ENCODE measurements around the gene ZMYND19. TPM values are rescaled to one million over a fixed set of nuclear protein-coding genes. Genes with fewer than 3 reads are reported as not detected.

The ZMYND19 gene
- total and polyA plus RNA-seq, 8 donors = 9.4 to 40.6 (median 25.6) TPM

GRCh38 chr9:137550231-137550621 is 40.1 kb downstream of the ZMYND19 start, which contains the start of gene PNPLA7:
PNPLA7 (minus strand) TSS chr9:137550402; CDS start chr9:137550197, 205 bp downstream.
- no peaks in the 10 kb centered on the region for H3K9me3 ChIP-seq
- H3K27me3 ChIP-seq = no peaks in the 10 kb centered on the region
- H3K27ac ChIP-seq = peak within 1 kb of the TSS; percentile 87 to 96 (median 93)
- peaks cover 18 to 53% (median 51%) of the 10 kb centered on the region in 4 donors for H3K4me1 ChIP-seq
- 1 to 5% (median 4%) methylated on average over 3 to 13 of the region's 13 CpGs for WGBS, 5 donors
- TF ChIP-seq POLR2AphosphoS5 (IDR thresholded peaks at IDR 0.05) (peak; percentile 69 to 81 (median 73)), EP300 (IDR thresholded peaks at IDR 0.05) (no peak)
- peak within 1 kb of the TSS; percentile 62 to 95 (median 77) for H3K4me3 ChIP-seq
- H3K36me3 ChIP-seq = peaks cover 8 to 27% (median 17%) of the 10 kb centered on the region in 4 donors
- intact Hi-C loops (cut with DNase I; ENCODE audit: low total_unique reads) = no loop called here
- DNase-seq = peak; percentile 93 to 96

- intact Hi-C loops (cut with DNase I; ENCODE audit: low total_unique reads) = no loop called here
- H3K9me3 ChIP-seq = no peaks in the 10 kb centered on the region
- H3K36me3 ChIP-seq = peaks cover 3 to 17% (median 9%) of the 10 kb centered on the region in 4 donors
- TF ChIP-seq POLR2AphosphoS5 (IDR thresholded peaks at IDR 0.05) (no peak), POLR2A (IDR thresholded peaks at IDR 0.05) (no peak), EP300 (IDR thresholded peaks at IDR 0.05) (no peak)
- H3K27ac ChIP-seq = peak overlapping the region in 3 of 5 donors; percentile 29 to 56 (median 34)
- H3K4me1 ChIP-seq = peaks cover 18 to 52% (median 49%) of the 10 kb centered on the region in 4 donors
- 45 to 83% (median 66%) methylated on average over 13 to 23 of the region's 23 CpGs for WGBS, 5 donors
- DNase-seq = peak in 1 of 2 donors; percentile 61
- H3K27me3 ChIP-seq = no peaks in the 10 kb centered on the region
- H3K4me3 ChIP-seq = peak overlapping the region in 1 of 4 donors; percentile 16
Measured at GRCh38 chr9:137547687-137548543, 42.4 kb downstream of the ZMYND19 start.

- Histone ChIP-seq H3K27me3 (no peaks in the 10 kb centered on the region), H3K4me3 (no peak overlapping the region), H3K36me3 (peaks cover 8 to 45% (median 36%) of the 10 kb centered on the region in 4 donors), H3K27ac (peak overlapping the region in 4 of 5 donors; percentile 44 to 62 (median 56)), H3K9me3 (no peaks in the 10 kb centered on the region), H3K4me1 (peaks cover 9 to 31% (median 29%) of the 10 kb centered on the region in 4 donors)
- DNase-seq = no peak
- TF ChIP-seq POLR2A (IDR thresholded peaks at IDR 0.05) (no peak), EP300 (IDR thresholded peaks at IDR 0.05) (no peak), CTCF (IDR thresholded peaks at IDR 0.05) (no peak), POLR2AphosphoS5 (IDR thresholded peaks at IDR 0.05) (no peak)
- intact Hi-C loops (cut with DNase I; ENCODE audit: low total_unique reads) = no loop called here
- WGBS, 5 donors = 72 to 82% (median 75%) methylated on average over 10 of the region's 10 CpGs
Measured at GRCh38 chr9:137545123-137545522, 45.2 kb downstream of the ZMYND19 start.

- Histone ChIP-seq H3K27ac (peak overlapping the region; percentile 25 to 62 (median 53)), H3K36me3 (peaks cover 8 to 54% (median 45%) of the 10 kb centered on the region in 4 donors), H3K9me3 (no peaks in the 10 kb centered on the region), H3K4me3 (no peak overlapping the region), H3K4me1 (peaks cover 3 to 22% (median 21%) of the 10 kb centered on the region in 4 donors), H3K27me3 (no peaks in the 10 kb centered on the region)
- no peak for DNase-seq
- no peak for TF ChIP-seq CTCF (IDR thresholded peaks at IDR 0.05)
- TF ChIP-seq POLR2AphosphoS5 (IDR thresholded peaks at IDR 0.05) = no peak
- TF ChIP-seq POLR2A (IDR thresholded peaks at IDR 0.05) = no peak
- no peak for TF ChIP-seq EP300 (IDR thresholded peaks at IDR 0.05)
- WGBS, 5 donors = 80 to 84% (median 82%) methylated on average over 12 of the region's 12 CpGs
- intact Hi-C loops (cut with DNase I; ENCODE audit: low total_unique reads) = no loop called here
Measured at GRCh38 chr9:137544176-137544760, 46.0 kb downstream of the ZMYND19 start.

GRCh38 chr9:137543237-137543963 is 46.9 kb downstream of the ZMYND19 start:
- Histone ChIP-seq H3K27ac (no peak overlapping the region), H3K4me1 (peaks cover 3 to 13% (median 12%) of the 10 kb centered on the region in 4 donors), H3K27me3 (no peaks in the 10 kb centered on the region), H3K36me3 (peaks cover 8 to 62% (median 54%) of the 10 kb centered on the region in 4 donors), H3K9me3 (no peaks in the 10 kb centered on the region), H3K4me3 (no peak overlapping the region)
- intact Hi-C loops (cut with DNase I; ENCODE audit: low total_unique reads) = no loop called here
- no peak for DNase-seq
- 90 to 97% (median 95%) methylated on average over 24 to 25 of the region's 25 CpGs for WGBS, 5 donors
- TF ChIP-seq POLR2AphosphoS5 (IDR thresholded peaks at IDR 0.05) (no peak), CTCF (IDR thresholded peaks at IDR 0.05) (no peak), EP300 (IDR thresholded peaks at IDR 0.05) (no peak), POLR2A (IDR thresholded peaks at IDR 0.05) (no peak)

Data from stomach (tissue), 9 donors.